Erythroblast (primary cell): ENCODE data around the gene SNX30.

Experiments
- GATA1 ChIP-seq: IDR thresholded peaks from 2 replicates; pipeline ENCODE4 v1.6.1; 2011; ENCODE audit warnings: low read depth, mild to moderate bottlenecking, control low read depth, low read length, moderate library complexity
- POLR2A ChIP-seq: IDR thresholded peaks from 2 replicates; pipeline ENCODE4 v1.6.1; 2011; ENCODE audit warnings: mild to moderate bottlenecking, low read length

DNA sequence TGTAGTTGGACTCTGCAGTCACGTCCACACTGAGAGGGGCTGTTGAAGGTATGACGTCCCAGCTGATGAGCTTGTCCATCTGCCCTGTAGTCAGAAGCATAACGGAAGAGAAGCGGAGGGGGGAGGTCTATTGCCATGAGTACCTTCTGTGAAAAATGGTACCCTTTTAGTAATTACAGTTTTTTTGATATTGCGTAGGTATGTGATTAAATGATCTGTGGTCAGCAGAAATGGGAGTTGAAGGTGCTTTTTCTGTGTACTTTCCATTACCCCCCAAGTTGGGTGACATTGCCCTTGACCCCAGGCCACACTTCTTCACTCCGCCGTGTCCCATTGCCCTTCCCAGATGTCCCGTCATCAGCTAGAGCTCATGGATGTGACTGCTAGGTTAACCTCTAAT lies 45.9 kb downstream of the SNX30 start:
- TF ChIP-seq POLR2A (no peak), GATA1 (no peak)
